Measurements from ENCODE around the gene RNF121.

RNF121 gene

DNA sequence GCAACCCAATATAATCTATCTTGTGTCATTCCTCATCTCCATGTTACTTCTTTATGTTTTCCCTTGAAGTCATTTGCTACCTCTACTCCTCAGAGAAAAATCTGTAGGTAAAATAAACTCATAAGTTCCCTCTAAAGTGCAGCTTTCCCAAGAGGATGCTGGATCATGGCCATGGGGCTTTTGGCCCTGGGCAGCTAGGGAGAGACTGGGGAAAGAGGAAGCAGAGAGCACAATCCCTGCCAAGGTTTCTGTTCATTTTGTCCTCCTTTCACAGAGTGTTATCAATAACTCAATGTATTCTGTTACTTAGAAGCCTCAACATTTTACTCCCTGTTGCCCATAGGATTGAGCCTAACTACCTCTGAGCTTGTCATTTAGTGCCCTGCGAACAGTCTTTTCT is 9.0 kb downstream of the RNF121 start:
- TF ChIP-seq, protein P1, sequence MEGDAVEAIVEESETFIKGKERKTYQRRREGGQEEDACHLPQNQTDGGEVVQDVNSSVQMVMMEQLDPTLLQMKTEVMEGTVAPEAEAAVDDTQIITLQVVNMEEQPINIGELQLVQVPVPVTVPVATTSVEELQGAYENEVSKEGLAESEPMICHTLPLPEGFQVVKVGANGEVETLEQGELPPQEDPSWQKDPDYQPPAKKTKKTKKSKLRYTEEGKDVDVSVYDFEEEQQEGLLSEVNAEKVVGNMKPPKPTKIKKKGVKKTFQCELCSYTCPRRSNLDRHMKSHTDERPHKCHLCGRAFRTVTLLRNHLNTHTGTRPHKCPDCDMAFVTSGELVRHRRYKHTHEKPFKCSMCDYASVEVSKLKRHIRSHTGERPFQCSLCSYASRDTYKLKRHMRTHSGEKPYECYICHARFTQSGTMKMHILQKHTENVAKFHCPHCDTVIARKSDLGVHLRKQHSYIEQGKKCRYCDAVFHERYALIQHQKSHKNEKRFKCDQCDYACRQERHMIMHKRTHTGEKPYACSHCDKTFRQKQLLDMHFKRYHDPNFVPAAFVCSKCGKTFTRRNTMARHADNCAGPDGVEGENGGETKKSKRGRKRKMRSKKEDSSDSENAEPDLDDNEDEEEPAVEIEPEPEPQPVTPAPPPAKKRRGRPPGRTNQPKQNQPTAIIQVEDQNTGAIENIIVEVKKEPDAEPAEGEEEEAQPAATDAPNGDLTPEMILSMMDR (IDR thresholded peaks at IDR 0.05): no peak

DNA sequence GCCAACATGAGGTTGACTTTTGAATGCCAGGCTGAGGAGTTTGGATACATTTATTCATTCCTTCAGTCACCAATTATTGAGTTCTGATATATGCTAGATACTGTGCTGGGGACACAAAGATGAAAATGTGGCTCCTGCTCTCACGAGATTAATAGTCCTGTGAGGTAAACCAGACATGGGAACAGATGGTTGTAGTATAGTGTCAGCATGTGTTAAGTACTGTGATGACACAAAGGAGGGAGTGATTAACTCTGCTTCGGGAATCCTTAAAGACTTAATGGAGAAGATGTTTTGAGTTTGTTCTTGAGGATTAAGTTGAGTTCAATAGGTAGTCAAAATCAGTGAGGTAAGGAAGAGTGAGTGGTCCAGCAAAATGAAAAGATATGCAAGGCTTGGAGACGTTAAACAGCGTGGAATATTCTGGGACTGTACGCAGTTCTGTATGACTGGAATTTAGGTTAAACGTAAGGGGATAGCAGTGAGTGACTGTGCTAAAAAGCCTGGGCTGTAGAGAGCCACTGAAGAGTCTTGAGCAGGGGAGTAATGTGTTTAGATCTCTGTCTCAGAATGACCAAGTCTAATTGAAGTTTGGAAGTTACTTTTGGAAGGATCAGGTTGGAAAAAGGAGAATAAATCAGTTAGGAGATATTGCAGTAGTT is 11.8 kb downstream of the RNF121 start:
- TF ChIP-seq, protein P1 (IDR thresholded peaks at IDR 0.05): no peak

DNA sequence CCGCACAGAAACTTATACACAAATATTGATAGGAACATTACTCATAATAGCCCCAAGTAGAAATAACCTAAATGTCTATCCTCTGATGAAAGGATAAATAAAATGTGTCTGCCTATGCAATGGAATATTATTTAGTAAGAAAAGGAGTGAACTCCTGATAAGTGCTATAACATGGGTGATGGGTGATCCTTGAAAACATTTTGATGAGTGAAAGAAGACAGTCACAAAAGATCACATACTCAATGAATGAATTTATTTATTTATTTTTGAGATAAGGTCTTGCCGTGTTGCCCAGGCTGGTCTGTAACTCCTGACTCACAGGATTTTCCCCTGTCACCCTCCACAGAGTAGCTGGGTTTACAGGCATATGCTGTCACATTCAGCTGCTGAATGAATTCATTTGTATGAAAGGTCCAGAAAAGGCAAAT is 17.3 kb downstream of the RNF121 start:
- TF ChIP-seq, protein P1 (IDR thresholded peaks at IDR 0.05): no peak

DNA sequence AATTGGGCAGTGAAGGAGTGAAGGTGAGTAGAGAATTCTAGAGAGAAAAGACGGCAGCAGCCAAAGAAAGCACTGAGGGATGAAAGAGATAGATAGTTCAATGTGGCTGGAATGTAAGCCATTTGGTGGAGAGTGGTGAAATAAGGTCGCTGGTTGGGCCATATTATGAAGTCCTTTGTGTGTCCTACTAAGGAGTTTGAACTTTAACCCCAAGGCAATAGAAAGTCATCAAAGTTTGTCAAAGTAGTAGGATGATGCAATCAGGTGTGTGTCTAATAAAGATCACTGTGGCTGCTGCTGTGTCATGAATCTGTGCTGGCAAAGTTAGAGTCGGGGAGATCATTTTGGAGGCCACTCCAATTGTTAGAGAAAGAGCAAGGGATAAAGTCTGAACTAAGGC is 18.7 kb downstream of the RNF121 start:
- TF ChIP-seq, protein P1 (IDR thresholded peaks at IDR 0.05): no peak

DNA sequence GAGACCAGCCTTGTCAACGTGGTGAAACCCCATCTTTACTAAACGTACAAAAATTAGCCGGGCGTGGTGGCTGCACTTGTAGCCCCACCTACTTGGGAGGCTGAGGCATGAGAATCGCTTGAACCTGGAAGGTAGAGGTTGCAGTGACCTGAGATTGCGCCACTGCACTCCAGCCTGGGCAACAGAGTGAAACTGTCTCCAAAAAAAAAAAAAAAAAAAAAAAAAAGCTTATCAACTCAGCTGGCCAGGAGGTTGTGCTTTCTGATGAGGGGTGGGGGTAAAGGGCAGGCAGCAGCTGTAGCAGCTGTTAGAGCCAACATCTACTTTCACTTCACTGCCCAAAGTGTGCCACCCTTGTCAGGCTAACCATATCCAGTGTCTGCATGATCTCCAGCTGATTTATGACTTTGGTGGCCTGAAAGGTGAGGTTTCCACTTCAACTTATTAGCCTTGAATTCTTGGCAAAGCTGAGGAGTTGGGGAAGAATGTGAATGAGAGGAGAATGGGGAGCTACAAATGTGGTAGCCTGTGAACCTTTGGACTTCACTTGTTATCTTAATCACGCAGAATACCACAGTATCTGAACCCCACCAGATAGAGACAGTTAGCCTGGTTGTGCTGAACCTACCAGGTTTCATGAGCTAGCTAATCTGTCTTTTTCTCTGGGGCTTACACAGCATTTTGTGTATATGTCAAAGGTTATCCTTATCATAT is 19.6 kb downstream of the RNF121 start:
- TF ChIP-seq, protein P1 (IDR thresholded peaks at IDR 0.05): no peak

- TF ChIP-seq, protein P1 (IDR thresholded peaks at IDR 0.05): no peak
These were observed 20.2 kb downstream of the RNF121 start for GRCh38 chr11:71949034-71949433.

DNA sequence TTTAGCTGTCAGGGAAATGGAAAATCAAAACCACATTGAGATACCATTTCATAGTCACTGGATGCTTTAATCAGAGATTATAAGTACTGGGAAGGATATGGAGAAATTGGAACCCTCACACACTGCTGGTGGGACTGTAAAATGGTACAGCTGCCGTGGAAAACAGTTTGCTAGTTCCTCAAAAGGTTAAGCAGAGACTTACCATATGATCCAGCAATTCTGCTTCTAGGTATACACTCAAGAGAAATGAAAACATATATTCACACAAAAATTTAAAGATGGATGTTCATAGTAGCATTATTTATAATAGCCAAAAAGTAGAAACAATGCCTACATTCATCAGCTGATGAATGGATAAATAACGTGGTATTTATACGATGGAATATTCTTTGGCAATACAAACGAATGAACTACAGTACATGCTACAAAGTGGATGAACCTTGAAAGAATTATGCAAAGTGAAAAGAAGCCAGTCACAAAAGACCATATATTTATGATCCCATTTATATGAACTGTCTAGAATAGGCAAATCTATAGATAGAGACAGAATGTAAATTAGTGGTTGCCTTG is 23.0 kb downstream of the RNF121 start:
- TF ChIP-seq, protein P1 (IDR thresholded peaks at IDR 0.05): no peak
